ENCODE data around the gene SNCB. TPM values are rescaled to one million over a fixed set of nuclear protein-coding genes. Genes with fewer than 3 reads are reported as not detected.

Gene SNCB
- polyA plus RNA-seq, 4 donors, result 0.63 TPM; not detected in 3

DNA sequence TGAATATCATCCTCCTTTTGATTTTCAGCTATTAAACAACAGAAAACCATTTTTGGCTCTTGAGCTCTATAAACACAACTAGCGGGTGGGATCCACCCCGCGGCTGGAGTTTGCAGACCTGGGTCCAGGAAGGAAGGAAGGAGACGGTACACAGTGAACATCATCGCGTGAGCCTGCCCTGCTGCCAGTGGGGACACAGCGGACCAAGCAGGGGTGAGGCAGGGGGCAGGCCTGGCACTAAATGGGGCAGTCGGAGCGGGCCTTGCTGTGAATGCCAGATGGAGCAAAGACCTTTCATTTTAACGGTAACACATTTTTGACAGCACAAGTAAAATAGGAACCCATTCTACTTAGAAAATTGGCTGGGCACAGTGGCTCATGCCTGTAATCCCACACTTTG is 31.3 kb upstream of the SNCB start:
- DNase-seq (ENCODE audit: low read depth in 4 of 4, low spot score in 2 of 4), result no peak

DNA sequence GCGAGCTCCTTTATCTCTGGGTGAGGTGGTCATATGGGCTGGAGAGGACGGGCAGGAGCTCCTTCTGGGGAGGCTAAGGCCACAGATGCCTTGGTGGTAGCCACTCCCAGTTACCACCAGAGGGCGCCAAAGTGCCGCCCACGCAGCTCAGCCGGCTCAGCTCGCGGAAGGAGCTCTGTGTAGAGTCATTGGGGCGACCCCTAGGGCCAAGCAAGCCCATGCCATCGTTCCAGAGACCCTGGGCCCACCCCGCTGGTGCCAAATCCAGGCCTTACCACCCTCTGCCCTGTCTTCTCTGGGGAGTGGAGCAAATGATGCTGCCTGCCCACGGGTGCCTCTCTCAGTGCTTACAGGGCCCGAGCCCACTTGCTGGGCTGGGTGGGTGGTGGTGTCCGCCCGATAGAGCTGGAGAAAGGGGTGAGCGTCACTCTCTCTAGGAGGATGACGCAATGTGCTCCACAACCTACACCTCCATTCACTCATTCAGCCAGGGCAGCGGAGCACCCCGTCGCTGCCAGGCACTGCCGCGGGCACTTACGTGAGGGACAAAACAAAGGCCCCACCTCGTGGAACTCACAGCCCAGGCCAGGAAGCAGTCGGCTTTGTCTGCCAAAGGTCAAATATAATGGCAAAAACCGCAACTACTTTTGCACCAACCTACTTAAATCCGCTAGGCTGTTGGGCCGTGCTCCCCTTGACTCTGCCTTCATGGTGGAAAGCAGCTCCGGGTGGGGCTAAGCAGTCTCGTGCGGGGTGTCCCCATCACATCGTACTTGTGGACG is 30.7 kb upstream of the SNCB start:
- DNase-seq (ENCODE audit: low read depth in 4 of 4, low spot score in 2 of 4), result peak in 2 of 4 donors; percentile 55 to 65

DNA sequence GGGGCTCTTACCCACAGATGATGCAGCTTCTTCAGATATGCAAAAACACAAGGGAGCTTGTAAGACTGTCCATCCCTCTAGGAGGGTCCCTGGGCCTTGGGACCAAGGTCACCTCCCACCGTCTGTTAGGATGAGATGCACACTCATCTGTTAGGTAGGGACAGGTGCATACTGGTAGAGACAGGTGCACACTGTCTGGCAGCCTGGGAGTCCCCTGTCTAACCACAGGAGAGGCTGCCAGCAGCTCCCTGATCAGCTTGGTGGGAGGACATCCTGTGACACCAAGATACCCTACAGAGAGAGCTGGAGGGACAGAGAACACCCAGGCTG is 30.2 kb upstream of the SNCB start:
- no peak for DNase-seq (ENCODE audit: low read depth in 4 of 4, low spot score in 2 of 4)

DNA sequence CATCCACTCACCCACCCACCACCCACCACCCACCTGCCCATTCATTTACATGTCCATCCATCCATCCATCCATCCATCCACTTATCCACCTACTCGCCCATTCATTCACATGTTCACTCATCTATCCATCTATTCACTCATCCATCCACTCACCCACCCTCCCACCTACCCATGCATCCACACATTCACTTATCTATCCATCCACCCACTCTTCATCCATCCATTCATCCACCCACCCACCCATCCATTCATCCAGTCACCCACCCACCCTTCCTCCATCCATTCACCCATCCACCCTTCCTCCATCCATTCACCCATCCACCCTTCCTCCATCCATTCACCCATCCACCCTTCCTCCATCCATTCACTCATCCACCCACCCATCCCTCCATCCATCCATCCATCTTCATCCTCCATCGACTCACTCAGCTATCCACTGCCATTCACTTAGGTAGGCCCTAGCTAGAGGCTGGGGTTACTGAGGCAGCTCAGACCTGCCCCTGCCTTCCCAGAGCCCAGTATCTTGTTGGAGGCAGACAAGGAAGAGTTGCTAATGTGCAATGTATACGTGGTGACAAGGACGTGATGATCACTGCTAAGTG is 29.6 kb upstream of the SNCB start:
- no peak for DNase-seq (ENCODE audit: low read depth in 4 of 4, low spot score in 2 of 4)

DNA sequence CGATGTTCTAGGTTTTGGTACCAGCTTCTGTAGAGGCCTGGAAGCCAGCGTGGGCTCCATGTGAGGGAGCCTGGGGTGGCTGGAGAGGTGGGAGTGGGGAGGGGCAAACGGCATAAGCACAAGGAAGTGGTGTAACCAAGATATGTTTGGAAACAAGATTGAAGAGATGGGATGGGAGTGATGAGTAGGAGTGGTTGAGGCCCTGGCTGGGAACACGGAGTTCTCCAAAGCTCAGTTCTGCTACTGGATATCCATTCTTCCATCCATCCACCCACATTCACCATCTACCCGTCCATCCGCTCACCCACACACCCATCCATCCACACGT is 29.1 kb upstream of the SNCB start:
- no peak for DNase-seq (ENCODE audit: low read depth in 4 of 4, low spot score in 2 of 4)

DNA sequence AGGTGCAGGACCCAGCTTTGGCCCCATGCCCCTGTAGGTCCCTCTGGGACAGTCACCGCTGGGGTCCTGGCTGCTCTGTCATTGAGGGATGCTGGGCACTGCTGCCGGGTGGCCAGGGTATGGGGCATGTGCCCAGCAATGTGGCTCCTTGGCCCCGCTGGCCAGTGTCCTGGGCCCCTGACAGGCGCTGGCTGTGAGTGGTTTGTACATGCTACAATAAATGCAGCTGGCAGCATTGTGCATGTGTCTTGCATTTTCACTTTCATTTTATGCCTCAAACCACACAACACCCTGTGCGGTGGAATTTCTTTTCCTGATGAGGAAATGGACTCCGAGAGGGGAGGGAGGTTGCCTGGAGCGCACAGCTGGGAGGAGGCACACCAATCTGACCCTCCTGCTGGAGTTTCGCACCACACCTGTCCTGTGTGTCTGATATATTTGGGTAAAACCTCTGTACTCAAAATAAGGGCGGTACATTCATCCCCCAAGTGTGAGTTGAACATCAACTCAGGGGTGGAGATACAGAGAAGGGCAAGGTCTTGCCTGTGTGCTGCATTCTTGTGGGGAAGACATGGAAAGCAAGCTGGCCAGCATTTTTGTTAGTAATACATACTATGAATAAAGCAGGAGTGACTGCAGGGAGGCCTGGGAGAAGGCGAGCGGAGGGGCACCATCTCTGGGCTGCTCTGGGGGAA is 28.6 kb upstream of the SNCB start:
- DNase-seq (ENCODE audit: low read depth in 4 of 4, low spot score in 2 of 4), result no peak

DNA sequence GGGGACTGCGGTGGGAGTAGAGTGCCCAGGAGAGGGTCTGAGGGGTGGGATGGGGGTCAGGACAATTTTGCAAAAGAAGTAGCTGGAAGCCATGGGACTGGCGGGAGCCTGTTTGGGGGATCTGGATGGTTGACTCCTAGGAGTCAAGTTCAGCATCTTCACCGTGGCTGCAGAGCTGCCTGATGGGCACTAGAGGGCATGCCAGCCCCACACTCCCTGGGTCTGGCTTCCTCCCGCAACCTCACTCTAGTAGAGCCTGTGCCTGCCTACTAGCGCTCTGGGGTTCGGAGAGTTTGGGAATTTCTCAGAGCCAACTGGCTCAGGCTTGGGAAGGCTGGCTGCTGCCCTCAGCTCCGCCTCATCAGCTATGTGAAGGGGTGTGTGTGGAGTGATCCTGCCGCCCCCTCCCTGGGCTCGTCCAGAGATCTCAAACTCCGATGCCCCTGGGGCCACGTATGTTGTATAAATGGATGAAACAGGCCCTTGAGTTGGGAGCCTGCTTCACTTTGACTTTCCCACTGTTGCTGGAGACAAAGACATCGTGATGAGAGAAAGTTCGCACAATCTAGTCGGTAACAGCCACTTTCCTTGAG is 27.8 kb upstream of the SNCB start:
- peak in 1 of 4 donors; percentile 42 for DNase-seq (ENCODE audit: low read depth in 4 of 4, low spot score in 2 of 4)

DNA sequence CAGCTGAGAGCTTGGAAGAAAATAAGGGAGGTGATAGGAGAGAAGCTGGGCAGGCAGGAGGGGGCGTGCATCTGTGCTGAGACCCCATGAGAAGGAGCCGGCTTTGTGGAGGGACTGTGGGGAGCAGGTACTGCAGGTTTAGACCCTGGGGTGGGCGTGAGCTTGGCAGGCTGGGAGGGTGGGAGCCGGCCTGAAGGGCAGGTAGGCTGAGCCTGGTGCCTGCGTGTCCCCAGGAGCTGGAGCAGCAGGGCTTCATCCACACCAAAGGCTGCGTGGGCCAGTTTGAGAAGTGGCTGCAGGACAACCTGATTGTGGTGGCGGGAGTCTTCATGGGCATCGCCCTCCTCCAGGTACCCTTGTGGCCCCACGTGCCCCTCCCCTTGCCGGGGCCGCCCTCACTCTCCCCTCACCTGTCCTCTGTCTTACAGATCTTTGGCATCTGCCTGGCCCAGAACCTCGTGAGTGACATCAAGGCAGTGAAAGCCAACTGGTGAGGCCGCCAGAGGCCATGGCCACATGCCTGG is 26.2 kb upstream of the SNCB start:
- no peak for DNase-seq (ENCODE audit: low read depth in 4 of 4, low spot score in 2 of 4)

DNA sequence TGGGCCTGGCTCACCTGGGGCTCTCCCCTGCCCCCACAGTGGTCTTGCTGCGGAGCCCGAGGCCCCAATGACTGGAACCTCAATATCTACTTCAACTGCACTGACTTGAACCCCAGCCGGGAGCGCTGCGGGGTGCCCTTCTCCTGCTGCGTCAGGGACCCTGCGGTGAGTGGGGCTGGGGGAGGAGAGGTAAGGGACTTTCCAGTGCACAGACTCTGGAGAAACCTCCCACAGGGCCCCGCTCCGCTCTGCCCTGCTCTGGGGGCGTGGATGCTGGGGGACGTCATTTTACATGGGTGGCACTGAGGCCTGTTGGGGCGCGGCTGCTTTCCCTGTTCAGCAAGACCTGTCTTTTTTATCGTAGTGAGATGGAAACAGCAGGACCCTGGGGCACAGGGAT is 24.5 kb upstream of the SNCB start:
- DNase-seq (ENCODE audit: low read depth in 4 of 4, low spot score in 2 of 4), result no peak

DNA sequence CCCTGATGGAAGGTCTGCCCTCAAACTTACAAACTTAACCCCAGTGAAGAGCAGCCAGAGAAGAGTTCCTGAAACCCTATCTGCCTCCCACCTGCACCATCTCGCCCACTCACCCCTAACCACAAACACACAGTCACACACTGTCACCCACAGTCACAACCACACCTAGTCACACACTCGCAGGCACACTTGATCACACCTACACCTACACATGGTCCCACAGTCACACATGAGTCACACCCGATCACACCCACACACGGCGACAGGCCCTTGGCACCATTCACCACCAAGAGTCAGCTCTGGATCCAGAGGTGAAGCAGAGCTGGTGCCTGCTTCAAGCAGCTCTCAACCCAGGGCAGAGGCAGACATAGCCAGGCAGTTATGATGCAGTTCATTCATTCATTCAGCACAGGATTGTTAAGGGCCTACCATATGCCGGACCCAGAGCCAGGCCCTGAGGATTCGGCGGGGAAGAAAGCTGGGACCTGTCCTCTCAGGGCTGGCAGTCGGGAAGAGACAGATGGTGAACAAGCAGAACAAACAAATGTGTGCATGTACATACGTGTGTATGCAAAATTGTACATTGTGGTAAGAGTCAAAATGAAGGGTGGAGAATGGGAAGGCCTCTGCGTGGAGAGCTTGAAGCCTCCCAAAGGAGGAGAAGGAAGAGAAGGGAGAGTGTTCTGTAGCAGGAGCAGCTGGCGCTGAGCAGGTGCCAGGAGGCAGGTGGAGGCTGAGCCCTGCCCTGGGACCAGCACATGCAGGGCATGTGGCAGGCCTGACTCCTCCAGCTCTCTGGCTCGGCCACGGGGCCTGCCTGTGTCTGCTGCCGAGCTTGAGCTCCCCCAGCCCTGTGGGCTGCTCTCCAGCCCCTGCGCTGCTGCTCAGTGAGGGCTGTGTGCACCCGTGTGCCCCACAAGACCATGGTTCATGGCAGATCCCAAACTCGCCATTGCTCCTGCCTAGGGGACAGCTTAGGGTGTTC is 23.4 kb upstream of the SNCB start:
- DNase-seq (ENCODE audit: low read depth in 4 of 4, low spot score in 2 of 4), result no peak

DNA sequence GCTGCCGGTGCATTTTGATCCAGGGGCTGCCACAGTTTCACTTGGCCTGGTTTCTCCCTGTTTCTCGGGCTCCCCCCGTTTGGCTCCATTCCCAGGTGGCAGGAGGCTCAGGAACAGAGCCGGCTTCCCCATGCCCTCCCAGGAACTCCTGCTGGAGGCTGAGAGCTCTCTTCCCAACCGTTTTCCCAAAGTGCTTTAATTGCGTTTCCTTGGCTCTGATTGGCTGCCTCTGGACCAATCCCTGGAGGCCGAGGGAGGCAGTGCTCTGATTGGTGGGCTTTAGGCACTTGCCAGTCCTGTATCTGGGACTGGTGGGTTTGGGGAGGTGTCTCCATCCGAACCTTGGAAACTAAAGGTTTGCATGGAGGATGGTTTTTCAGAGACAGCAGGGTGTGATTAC is 21.8 kb upstream of the SNCB start:
- no peak for DNase-seq (ENCODE audit: low read depth in 4 of 4, low spot score in 2 of 4)

DNA sequence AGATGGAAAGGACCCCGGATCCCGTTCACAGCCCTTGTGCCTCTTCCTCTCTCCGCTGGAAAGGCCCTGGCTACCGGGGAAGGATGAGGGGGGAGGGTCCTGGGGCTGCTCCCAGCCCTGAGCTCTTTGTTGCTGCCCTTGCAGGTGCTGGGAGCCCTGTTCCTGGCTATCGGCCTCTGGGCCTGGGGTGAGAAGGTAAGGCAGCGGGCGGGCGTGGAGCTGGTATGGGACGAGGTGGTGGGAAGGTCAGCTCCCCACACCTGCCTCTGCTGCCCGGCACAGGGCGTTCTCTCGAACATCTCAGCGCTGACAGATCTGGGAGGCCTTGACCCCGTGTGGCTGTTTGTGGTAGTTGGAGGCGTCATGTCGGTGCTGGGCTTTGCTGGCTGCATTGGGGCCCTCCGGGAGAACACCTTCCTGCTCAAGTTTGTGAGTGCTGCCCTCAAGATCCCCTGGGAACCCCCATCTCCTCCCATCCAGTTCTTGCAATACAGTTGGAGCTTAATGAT is 21.2 kb upstream of the SNCB start:
- DNase-seq (ENCODE audit: low read depth in 4 of 4, low spot score in 2 of 4), result no peak

DNA sequence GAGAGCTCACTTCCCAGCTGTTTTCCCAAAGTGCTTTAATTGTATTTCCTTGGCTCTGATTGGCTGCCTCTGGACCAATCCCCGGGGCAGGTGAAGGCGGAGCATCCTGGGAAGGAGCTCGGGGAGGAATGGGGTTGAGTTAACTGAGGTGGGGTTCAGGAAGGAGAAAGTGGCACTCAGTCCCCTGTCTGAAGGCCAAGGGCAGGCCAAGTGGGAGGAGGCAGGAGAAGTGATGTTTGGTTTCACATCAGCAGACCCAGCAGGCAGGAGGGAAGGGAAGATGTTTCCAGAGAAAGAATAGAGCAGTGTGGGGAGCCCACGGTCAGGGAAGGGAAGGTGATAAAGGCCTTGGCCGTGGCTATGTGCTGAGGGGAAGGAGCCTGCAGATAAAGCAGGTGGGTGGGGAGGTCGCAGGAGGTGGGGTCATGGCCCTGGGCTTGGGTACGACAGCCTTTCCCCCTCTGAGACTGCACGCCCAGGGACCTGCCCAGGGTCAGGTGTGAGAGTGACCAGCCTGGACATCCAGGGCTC is 20.1 kb upstream of the SNCB start:
- DNase-seq (ENCODE audit: low read depth in 4 of 4, low spot score in 2 of 4), result no peak

DNA sequence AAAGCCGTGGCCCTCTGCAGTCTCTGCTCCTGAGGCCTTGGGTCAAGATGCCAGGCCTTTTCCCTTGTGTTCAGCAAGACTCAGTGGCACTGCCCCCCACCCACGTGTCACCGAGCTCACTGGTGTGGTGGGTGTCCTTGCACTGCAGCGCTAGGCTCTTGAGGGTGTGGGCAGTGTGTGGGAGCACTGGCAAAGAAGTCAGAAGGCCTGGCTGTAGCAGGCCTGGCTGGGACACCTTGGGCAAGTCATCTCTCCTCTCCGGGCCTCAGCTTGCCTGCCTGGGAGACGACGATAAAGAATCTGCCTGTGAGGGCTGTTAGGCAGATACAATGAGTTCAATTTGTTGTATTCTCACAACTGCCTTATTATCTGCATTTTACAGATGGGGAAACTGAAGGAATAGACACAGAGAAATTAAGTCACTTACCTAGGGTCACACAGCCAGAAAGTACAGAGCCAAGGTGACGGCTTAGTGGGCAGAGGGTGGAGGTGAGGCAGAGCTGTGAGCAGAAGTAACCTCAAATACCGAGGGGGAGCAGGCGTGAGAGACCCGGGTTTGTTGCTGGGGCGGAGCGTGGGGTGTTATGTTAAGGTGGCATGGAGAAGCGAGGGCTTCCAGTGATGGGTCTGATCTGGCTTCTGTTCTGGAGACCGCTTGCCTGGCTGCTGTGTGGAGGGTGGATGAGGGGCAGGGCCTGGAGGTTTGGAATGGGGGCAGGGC is 18.3 kb upstream of the SNCB start:
- DNase-seq (ENCODE audit: low read depth in 4 of 4, low spot score in 2 of 4), result no peak

DNA sequence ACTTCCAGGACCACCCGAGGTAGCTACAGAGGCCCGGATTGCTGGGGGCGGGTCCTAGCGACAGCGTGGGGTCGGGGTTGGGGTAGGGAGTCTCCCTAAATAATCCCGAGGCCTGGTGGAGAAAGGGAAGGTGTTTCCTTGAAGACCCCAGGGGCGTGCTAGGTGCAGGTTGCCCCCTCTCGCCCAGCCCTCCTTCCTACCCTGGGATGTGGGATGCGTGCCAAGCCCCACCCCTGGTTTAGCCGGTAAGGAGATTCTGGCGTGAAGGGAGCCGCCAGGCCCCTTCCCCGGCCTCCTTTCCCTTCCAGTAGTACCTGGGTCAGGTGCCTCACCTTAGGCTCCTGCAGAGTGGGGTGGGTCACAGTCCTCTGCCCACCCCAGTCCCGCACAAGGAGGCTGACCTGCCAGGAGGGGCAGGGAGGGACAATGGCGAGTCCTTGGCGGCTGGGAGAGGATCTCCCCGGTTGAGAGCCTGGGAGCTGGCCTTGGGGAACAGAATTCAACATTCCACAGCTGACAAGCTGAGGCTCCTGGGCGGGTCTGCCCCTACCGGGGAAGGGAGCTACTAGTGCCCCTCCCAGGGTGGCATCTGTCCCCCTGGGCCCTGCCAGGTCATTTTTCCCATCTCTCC is 17.6 kb upstream of the SNCB start:
- DNase-seq (ENCODE audit: low read depth in 4 of 4, low spot score in 2 of 4), result peak in 1 of 4 donors; percentile 14

DNA sequence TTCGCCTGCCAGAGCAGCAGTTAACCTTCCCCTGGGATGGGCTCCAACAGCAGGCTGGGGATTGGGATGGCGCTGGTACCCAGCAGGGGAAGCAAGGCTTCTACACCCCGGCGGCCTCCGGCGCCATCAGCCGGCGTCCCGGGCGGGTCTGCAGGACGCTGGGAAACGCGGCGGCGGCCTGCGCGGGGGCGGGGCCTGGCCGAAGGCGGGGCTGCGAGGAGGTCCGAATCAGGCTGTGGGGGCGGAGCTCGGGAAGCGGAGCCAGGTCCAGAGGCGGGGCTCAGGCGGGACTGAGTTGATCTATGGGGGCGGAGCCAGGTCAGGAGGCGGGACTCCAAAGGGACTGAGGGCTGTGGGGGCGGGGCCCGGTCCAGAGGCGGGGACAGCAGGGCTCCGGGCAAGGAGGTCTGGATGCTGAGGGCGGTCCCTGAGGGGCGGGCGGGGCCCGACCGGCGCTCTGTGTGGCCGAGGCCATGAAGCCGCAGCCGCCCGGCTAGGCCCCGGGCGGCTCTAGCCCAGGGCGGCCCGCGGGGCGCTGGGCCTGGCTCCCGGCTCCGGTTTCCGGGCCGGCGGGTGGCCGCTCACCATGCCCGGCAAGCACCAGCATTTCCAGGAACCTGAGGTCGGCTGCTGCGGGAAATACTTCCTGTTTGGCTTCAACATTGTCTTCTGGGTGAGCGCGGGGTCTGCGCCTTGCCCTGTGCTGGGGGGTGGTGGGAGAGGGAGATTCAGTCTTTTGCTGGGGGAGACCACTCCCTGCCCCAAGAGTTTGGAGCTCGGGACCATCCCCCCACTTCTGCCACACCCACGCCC is 16.9 kb upstream of the SNCB start, which contains the start of gene TSPAN17:
Gene TSPAN17, plus strand, starts transcription at position 455 of the 813 bp plus-strand sequence. Its CDS starts 132 bp downstream, at position 587.
- DNase-seq (ENCODE audit: low read depth in 4 of 4, low spot score in 2 of 4), result peak; percentile 89 to 99 (median 98)

DNA sequence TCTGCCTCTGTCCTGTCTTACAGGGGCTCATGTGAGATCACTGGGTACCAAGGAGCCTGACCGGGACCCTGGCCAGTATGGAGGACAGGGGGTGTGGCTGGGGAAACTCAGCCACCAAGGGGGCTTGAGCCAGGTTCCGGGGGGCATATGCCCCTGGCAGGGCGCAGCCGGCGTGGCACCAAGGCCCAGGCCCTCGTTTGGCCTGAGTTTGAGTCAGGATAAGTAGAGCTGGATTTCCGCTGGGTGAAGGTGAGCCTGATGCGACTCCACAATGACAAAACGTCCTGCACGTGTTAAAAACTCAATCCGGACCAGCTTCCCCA is 16.3 kb upstream of the SNCB start:
- DNase-seq (ENCODE audit: low read depth in 4 of 4, low spot score in 2 of 4), result no peak
